Pancreas (tissue), 10 donors: Measurements from ENCODE around the gene CTSL. TPM values are rescaled to one million over a fixed set of nuclear protein-coding genes. Genes with fewer than 3 reads are reported as not detected.

Source experiments
- ATAC-seq, 4 donors: fragments of 200-7000 bp; cut with Tn5 transposase; one replicate each; pipeline versions ENCODE4 v1.8.0 to v1.9.1; 2020; ENCODE audit warnings: mild to moderate bottlenecking in 4 of 4, moderate library complexity in 4 of 4
- DNase-seq, 6 donors: peaks; one replicate each; pipeline ENCODE4 v3.0.0-alpha.2; 2020
- FAIRE-seq: peaks from 2 replicates; lab custom pipeline; 2012; peaks lifted over from hg19 to GRCh38; lab: Jason Lieb, UNC
- H3K27ac ChIP-seq, 4 donors: fragments of 200-600 bp; sonication (generic); 1 replicate in 3 of 4; 2 replicates in 1 of 4; pipeline versions ENCODE4 v1.5.0 to v1.8.0; 2020
- H3K27me3 ChIP-seq, 4 donors: fragments of 200-600 bp; one replicate each; pipeline ENCODE4 v1.8.0; 2021
- H3K36me3 ChIP-seq, 3 donors: fragments of 200-600 bp; sonication (generic) in 1 of 3; one replicate each; pipeline versions ENCODE4 v1.5.0 to v1.8.0; 2020 to 2021
- H3K4me1 ChIP-seq, 3 donors: fragments of 200-600 bp; one replicate each; pipeline ENCODE4 v1.8.0; 2021
- H3K4me3 ChIP-seq, 4 donors: fragments of 200-600 bp; sonication (generic) in 2 of 4; one replicate each; pipeline versions ENCODE4 v1.5.0 to v1.8.0; 2020 to 2021
- H3K9me3 ChIP-seq, 4 donors: fragments of 200-600 bp; one replicate each; pipeline ENCODE4 v1.8.0; 2021
- CTCF ChIP-seq, 4 donors: fragments of 200-600 bp; sonication (generic) in 3 of 4; IDR thresholded peaks; one replicate each; pipeline versions ENCODE4 v1.5.0 to v1.8.0; 2021; ENCODE audit warnings: antibody characterized with exemption in 4 of 4
- WGBS, 2 donors: extraction: QIAGEN DNeasy Blood & Tissue Kit; methylation state at CpG; one replicate each; pipeline ENCODE4 v1.1.7; 2013; 5-methylcytosine and 5-hydroxymethylcytosine counted together
- intact Hi-C, 3 donors: fragments of 100-400 bp; cut with DNase I; formaldehyde crosslinking; loops; one replicate each; pipeline versions ENCODE4 v1.11.1 to v1.14.2; 2022
- polyA plus RNA-seq, 2 donors: library from polyadenylated mRNA; stranded (reverse); fragments of 200-250 nt; gene quantifications; one replicate each; pipeline ENCODE4 v1.2.3, GENCODE V29; 2013
- total RNA-seq, 6 donors: library from RNA; stranded (reverse); fragmentation: NEBNext Ultra II Directional in 4 of 6; extraction: Animal tissue kit (Norgen Biotek cat#: 25700) in 4 of 6; gene quantifications; one replicate each; pipeline versions ENCODE4 v1.2.1 to v1.2.4, GENCODE V29; 2021 to 2023
- donor health status: healthy with polysubstance abuse.
- donor health status: DM: no; HTN: no; CAD: no; lungs with moderate emphysema.
- donor health status: DM: no; HTN: no; CAD: no.
- donor health status: control.
- donor health status: control.
- donor health status: Bipolar disorder and iron deficiency.
- donor health status: DM: yes; HTN: yes; CAD: no.
- donor health status: DM: no; HTN: no; CAD: no.
- donor health status: DM: no; HTN: no; CAD: no.
- donor health status: DM: yes; HTN: yes; CAD: no.

Gene CTSL
- total and polyA plus RNA-seq, 8 donors = 33.8 to 67.7 (median 42.6) TPM

GRCh38 chr9:87687207-87687606 is 38.7 kb upstream of the CTSL start:
- intact Hi-C loops = loop anchor here in 1 of 3 donors (5.0 kb wide), 1 partner anchor 125 kb away; no protein-coding TSS in a partner anchor
- no peak for DNase-seq
- ATAC-seq = no peak
- no peak for FAIRE-seq
- TF ChIP-seq CTCF (IDR thresholded peaks at IDR 0.05) = no peak
- Histone ChIP-seq H3K4me1 (peaks cover 6 to 12% (median 8%) of the 10 kb centered on the region in 3 donors), H3K9me3 (no peaks in the 10 kb centered on the region), H3K4me3 (no peak overlapping the region), H3K27me3 (no peaks in the 10 kb centered on the region), H3K36me3 (peaks cover 0 to 28% (median 0%) of the 10 kb centered on the region in 3 donors), H3K27ac (no peak overlapping the region)
- 65 to 80% methylated on average over 4 of the region's 4 CpGs for WGBS, 2 donors

GRCh38 chr9:87694236-87694755 is 31.6 kb upstream of the CTSL start:
- Histone ChIP-seq H3K36me3 (peaks cover 0 to 26% (median 3%) of the 10 kb centered on the region in 3 donors), H3K9me3 (no peaks in the 10 kb centered on the region), H3K4me3 (no peak overlapping the region), H3K27me3 (no peaks in the 10 kb centered on the region), H3K4me1 (no peaks in the 10 kb centered on the region), H3K27ac (no peak overlapping the region)
- intact Hi-C loops = no loop called here
- FAIRE-seq (no peak), ATAC-seq (no peak), DNase-seq (no peak)
- 96 to 97% methylated on average over 3 of the region's 3 CpGs for WGBS, 2 donors
- TF ChIP-seq CTCF (IDR thresholded peaks at IDR 0.05) = no peak

DNA sequence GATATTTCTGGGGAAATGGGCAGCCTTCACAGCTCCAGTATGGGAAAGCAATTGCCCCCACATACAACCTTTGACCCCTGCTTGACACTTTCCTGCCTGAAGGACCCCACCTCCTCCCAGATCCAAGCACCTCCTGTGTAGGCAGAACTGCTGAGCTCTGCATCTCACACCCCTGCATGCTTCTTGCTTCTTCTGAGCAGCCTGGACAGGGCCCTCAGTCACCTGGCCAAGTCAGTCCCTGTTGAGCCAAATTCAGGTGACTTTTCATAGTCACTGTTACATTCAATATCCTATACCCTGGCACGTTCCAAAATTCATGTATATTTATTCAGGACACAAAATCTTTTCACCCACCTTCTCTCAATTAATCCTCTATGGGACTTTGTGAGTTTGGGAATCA is 30.4 kb upstream of the CTSL start:
- WGBS, 2 donors = 75 to 78% methylated on average over 1 of the region's 1 CpG
- no peaks in the 10 kb centered on the region for H3K4me1 ChIP-seq
- no peaks in the 10 kb centered on the region for H3K27me3 ChIP-seq
- no peak for TF ChIP-seq CTCF (IDR thresholded peaks at IDR 0.05)
- no peak overlapping the region for H3K27ac ChIP-seq
- peaks cover 0 to 34% (median 3%) of the 10 kb centered on the region in 3 donors for H3K36me3 ChIP-seq
- FAIRE-seq = no peak
- no peaks in the 10 kb centered on the region for H3K9me3 ChIP-seq
- intact Hi-C loops = no loop called here
- no peak overlapping the region for H3K4me3 ChIP-seq
- DNase-seq = no peak
- no peak for ATAC-seq

DNA sequence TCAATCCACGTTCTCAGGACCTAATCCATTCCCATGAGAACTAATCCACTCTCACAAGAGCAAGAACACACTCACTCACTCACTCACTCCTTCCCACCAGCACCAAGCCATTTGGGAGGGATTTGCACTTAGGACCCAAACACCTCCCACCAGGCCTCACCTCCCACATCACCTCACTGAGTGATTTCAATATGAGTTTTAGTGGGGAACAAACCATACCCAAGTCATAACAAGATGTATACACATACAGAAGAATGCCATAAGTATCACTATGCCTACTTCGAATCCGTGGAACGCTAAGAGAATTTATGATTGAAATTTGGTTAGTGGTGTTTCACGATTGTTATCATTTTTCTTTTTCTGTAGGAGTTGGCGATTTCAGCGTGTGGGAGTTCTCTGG is 29.3 kb upstream of the CTSL start:
- Histone ChIP-seq H3K9me3 (no peaks in the 10 kb centered on the region), H3K4me1 (no peaks in the 10 kb centered on the region), H3K4me3 (no peak overlapping the region), H3K27me3 (no peaks in the 10 kb centered on the region), H3K27ac (no peak overlapping the region), H3K36me3 (peaks cover 0 to 36% (median 3%) of the 10 kb centered on the region in 3 donors)
- intact Hi-C loops = no loop called here
- TF ChIP-seq CTCF (IDR thresholded peaks at IDR 0.05) = no peak
- WGBS, 2 donors = 92 to 93% methylated on average over 7 of the region's 7 CpGs
- ATAC-seq = no peak
- no peak for FAIRE-seq
- no peak for DNase-seq

- WGBS, 2 donors = 80 to 84% methylated on average over 14 of the region's 14 CpGs
- Histone ChIP-seq H3K36me3 (peaks cover 3 to 36% (median 4%) of the 10 kb centered on the region in 3 donors), H3K4me3 (no peak overlapping the region), H3K27ac (no peak overlapping the region), H3K9me3 (no peaks in the 10 kb centered on the region), H3K4me1 (peaks cover 0 to 1% (median under 1%) of the 10 kb centered on the region in 3 donors), H3K27me3 (no peaks in the 10 kb centered on the region)
- ATAC-seq = peak in 1 of 4 donors; percentile 19
- no peak for TF ChIP-seq CTCF (IDR thresholded peaks at IDR 0.05)
- intact Hi-C loops = no loop called here
- FAIRE-seq = no peak
- DNase-seq = peak in 1 of 6 donors; percentile 81
These were observed 27.7 kb upstream of the CTSL start for GRCh38 chr9:87698069-87698809.
